Liver (tissue), 9 donors: ENCODE data around the gene PTH2. TPM values are rescaled to one million over a fixed set of nuclear protein-coding genes. Genes with fewer than 3 reads are reported as not detected.

Source experiments
- DNase-seq: peaks from one replicate; pipeline ENCODE4 v3.0.0-alpha.2; 2017; ENCODE audit warnings: low spot score
- H3K27ac ChIP-seq, 2 donors: one replicate each; pipeline ENCODE4 v1.7.0; 2013; ENCODE audit warnings: inconsistent platforms in 2 of 2, low read length in 2 of 2, control low read depth in 1 of 2, low read depth in 1 of 2, mild to moderate bottlenecking in 1 of 2
- H3K27me3 ChIP-seq, 4 donors: one replicate each; pipeline versions ENCODE4 v1.6.1 to v1.7.0; 2013; ENCODE audit warnings: low read length in 3 of 4, inconsistent platforms in 1 of 4, mild to moderate bottlenecking in 1 of 4, moderate library complexity in 1 of 4; ENCODE audit not compliant: control insufficient read depth in 4 of 4, insufficient read depth in 4 of 4
- H3K36me3 ChIP-seq, 4 donors: one replicate each; pipeline versions ENCODE4 v1.6.1 to v1.7.0; 2013; ENCODE audit warnings: low read length in 3 of 4, mild to moderate bottlenecking in 3 of 4, low read depth in 1 of 4, moderate library complexity in 1 of 4; ENCODE audit not compliant: control insufficient read depth in 4 of 4, insufficient read depth in 3 of 4
- H3K4me1 ChIP-seq, 4 donors: one replicate each; pipeline versions ENCODE4 v1.6.1 to v1.7.0; 2013; ENCODE audit warnings: low read length in 3 of 4, mild to moderate bottlenecking in 3 of 4, moderate library complexity in 1 of 4; ENCODE audit not compliant: control insufficient read depth in 4 of 4, insufficient read depth in 4 of 4
- H3K4me3 ChIP-seq, 3 donors: one replicate each; pipeline versions ENCODE4 v1.6.1 to v1.7.0; 2013; ENCODE audit warnings: low read length in 3 of 3, control low read depth in 1 of 3, low read depth in 1 of 3, mild to moderate bottlenecking in 1 of 3
- H3K9ac ChIP-seq, 2 donors: one replicate each; pipeline ENCODE4 v1.7.0; 2013; ENCODE audit warnings: low read length in 2 of 2, mild to moderate bottlenecking in 2 of 2, moderate library complexity in 2 of 2, control low read depth in 1 of 2, low read depth in 1 of 2
- H3K9me3 ChIP-seq, 4 donors: one replicate each; pipeline versions ENCODE4 v1.6.1 to v1.7.0; 2013; ENCODE audit warnings: low read length in 3 of 4; ENCODE audit not compliant: control insufficient read depth in 4 of 4
- CTCF ChIP-seq: fragments of 150-350 bp; IDR thresholded peaks from 2 replicates; pipeline ENCODE4 v1.5.1; 2017; ENCODE audit warnings: improper control_type of control experiment, low read depth, low read length; ENCODE audit not compliant: missing input control
- EGR1 ChIP-seq, 2 donors: IDR thresholded peaks; 2 replicates each; pipeline ENCODE4 v1.6.1; 2016 to 2018; ENCODE audit warnings: antibody characterized with exemption in 2 of 2, low read depth in 2 of 2
- FOXA1 ChIP-seq: IDR thresholded peaks from 2 replicates; pipeline ENCODE4 v1.6.1; 2016; ENCODE audit warnings: antibody characterized with exemption
- FOXA2 ChIP-seq: IDR thresholded peaks from 2 replicates; pipeline ENCODE4 v1.6.1; 2016; ENCODE audit warnings: antibody characterized with exemption
- GABPA ChIP-seq, 2 donors: IDR thresholded peaks in 1 of 2; conservative IDR thresholded peaks in 1 of 2; 2 replicates each; pipeline ENCODE4 v1.6.1; 2016; ENCODE audit warnings: antibody characterized with exemption in 2 of 2, mild to moderate bottlenecking in 1 of 2, moderate library complexity in 1 of 2
- HNF4G ChIP-seq: IDR thresholded peaks from 2 replicates; pipeline ENCODE4 v1.6.1; 2016; ENCODE audit warnings: antibody characterized with exemption
- JUND ChIP-seq, 2 donors: IDR thresholded peaks; 2 replicates each; pipeline ENCODE4 v1.6.1; 2016; ENCODE audit warnings: antibody characterized with exemption in 2 of 2
- NR2F2 ChIP-seq: IDR thresholded peaks from 2 replicates; pipeline ENCODE4 v1.6.1; 2016; ENCODE audit warnings: antibody characterized with exemption
- RAD21 ChIP-seq, 2 donors: IDR thresholded peaks; 2 replicates each; pipeline ENCODE4 v1.6.1; 2016; ENCODE audit warnings: antibody characterized with exemption in 2 of 2, mild to moderate bottlenecking in 2 of 2
- REST ChIP-seq: IDR thresholded peaks from 2 replicates; pipeline ENCODE4 v1.6.1; 2016; ENCODE audit warnings: antibody characterized with exemption, mild to moderate bottlenecking
- RXRA ChIP-seq, 2 donors: IDR thresholded peaks; 2 replicates each; pipeline ENCODE4 v1.6.1; 2017 to 2018; ENCODE audit warnings: antibody characterized with exemption in 2 of 2, mild to moderate bottlenecking in 1 of 2
- SP1 ChIP-seq: IDR thresholded peaks from 2 replicates; pipeline ENCODE4 v1.6.1; 2018; ENCODE audit warnings: antibody characterized with exemption, mild to moderate bottlenecking
- TAF1 ChIP-seq: conservative IDR thresholded peaks from 2 replicates; pipeline ENCODE4 v1.6.1; 2016; ENCODE audit warnings: antibody characterized with exemption, mild to moderate bottlenecking
- YY1 ChIP-seq: IDR thresholded peaks from 2 replicates; pipeline ENCODE4 v1.6.1; 2016; ENCODE audit warnings: antibody characterized with exemption, mild to moderate bottlenecking
- ZBTB33 ChIP-seq: IDR thresholded peaks from 2 replicates; pipeline ENCODE4 v1.6.1; 2016; ENCODE audit warnings: antibody characterized with exemption
- WGBS: extraction: QIAGEN DNeasy Blood & Tissue Kit; methylation state at CpG from one replicate; pipeline ENCODE4 v1.1.7; 2013; 5-methylcytosine and 5-hydroxymethylcytosine counted together
- polyA plus RNA-seq, 2 donors: library from polyadenylated mRNA; stranded (reverse) in 1 of 2; unstranded in 1 of 2; fragments of 200-250 nt in 1 of 2; fragments of >200 nt in 1 of 2; fragmentation: Nextera tagmentation in 1 of 2; extraction: Ambion mirVana in 1 of 2; gene quantifications; one replicate each; pipeline versions ENCODE4 v1.2.1 to v1.2.3, GENCODE V29; 2013 to 2015
- total RNA-seq, 2 donors: library from RNA; depleted of rRNA; stranded (reverse); fragments of >200 nt; gene quantifications; one replicate each; pipeline ENCODE4 v1.2.3, GENCODE V29; 2014
- donor health status: healthy.
- donor health status: healthy.
- donor health status: healthy.
- donor health status: healthy.
- donor health status: healthy.

Gene PTH2
- total and polyA plus RNA-seq, 4 donors: not detected

GRCh38 chr19:49408816-49409440 is 14.3 kb downstream of the PTH2 start:
- H3K9ac ChIP-seq: no peak overlapping the region
- no peak for DNase-seq
- H3K27ac ChIP-seq: no peak overlapping the region
- no peaks in the 10 kb centered on the region for H3K36me3 ChIP-seq
- TF ChIP-seq HNF4G (no peak), FOXA1 (no peak), REST (no peak), CTCF (no peak), RXRA (IDR thresholded peaks at IDR 0.05) (no peak)
- no peaks in the 10 kb centered on the region for H3K4me1 ChIP-seq
- H3K4me3 ChIP-seq: no peak overlapping the region
- no peaks in the 10 kb centered on the region for H3K9me3 ChIP-seq
- peaks cover 0 to 2% (median 0%) of the 10 kb centered on the region in 4 donors for H3K27me3 ChIP-seq
- WGBS: 77% methylated on average over 8 of the region's 8 CpGs

DNA sequence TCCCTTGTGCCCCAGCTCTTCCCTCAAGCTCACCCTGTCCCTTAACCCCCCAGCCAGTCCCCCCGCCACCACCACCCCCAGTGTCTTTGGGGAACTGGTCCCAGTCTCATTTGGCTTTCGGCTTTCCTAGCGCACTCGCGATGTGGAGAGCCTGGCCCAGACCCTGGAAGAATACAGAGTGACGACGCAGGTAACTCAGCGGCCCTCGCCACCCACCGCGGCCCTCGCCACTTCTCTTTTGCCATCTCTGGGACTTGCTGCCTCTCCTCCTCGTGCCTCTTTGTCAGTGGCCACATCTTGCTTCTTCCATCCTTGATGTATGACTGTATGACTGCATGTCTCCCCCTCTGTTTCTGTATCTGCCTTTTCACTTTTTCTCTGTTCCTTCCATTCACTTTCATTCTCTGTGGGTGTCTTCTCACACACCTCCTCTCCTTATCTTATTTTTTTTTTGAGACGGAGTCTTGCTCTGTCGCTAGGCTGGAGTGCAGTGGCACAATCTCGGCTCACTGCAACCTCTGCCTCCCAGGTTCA is 15.7 kb downstream of the PTH2 start:
- H3K36me3 ChIP-seq: no peaks in the 10 kb centered on the region
- 85% methylated on average over 16 of the region's 16 CpGs for WGBS
- no peak overlapping the region for H3K27ac ChIP-seq
- H3K9me3 ChIP-seq: no peaks in the 10 kb centered on the region
- no peak for TF ChIP-seq YY1
- no peak for TF ChIP-seq GABPA (IDR thresholded peaks at IDR 0.05 in 1 of 2, conservative IDR thresholded peaks at IDR 0.05 in 1 of 2)
- no peak for TF ChIP-seq CTCF
- TF ChIP-seq JUND (IDR thresholded peaks at IDR 0.05): no peak
- no peak for TF ChIP-seq RXRA (IDR thresholded peaks at IDR 0.05)
- no peak for TF ChIP-seq SP1
- no peak for TF ChIP-seq FOXA2
- TF ChIP-seq RAD21 (IDR thresholded peaks at IDR 0.05): no peak
- TF ChIP-seq HNF4G: no peak
- no peak for TF ChIP-seq NR2F2
- no peak for TF ChIP-seq TAF1
- no peak for TF ChIP-seq EGR1 (IDR thresholded peaks at IDR 0.05; ENCODE audit: low read depth in 2 of 2)
- TF ChIP-seq REST: no peak
- TF ChIP-seq ZBTB33: no peak
- H3K9ac ChIP-seq: no peak overlapping the region
- H3K27me3 ChIP-seq: peaks cover 0 to 2% (median 0%) of the 10 kb centered on the region in 4 donors
- no peaks in the 10 kb centered on the region for H3K4me1 ChIP-seq
- no peak for DNase-seq
- H3K4me3 ChIP-seq: no peak overlapping the region
